Esophagus squamous epithelium (tissue), 5 donors: Measurements from ENCODE around the gene FYCO1. TPM values are rescaled to one million over a fixed set of nuclear protein-coding genes. Genes with fewer than 3 reads are reported as not detected.

Experiments used
- DNase-seq: peaks from one replicate; lab custom pipeline; 2025; lab: John Stamatoyannopoulos, UW
- H3K27ac ChIP-seq, 4 donors: fragments of 200-600 bp; sonication (generic); one replicate each; pipeline ENCODE4 v1.5.1; 2016 to 2019; ENCODE audit warnings: mild to moderate bottlenecking in 1 of 4
- H3K27me3 ChIP-seq, 4 donors: fragments of 200-600 bp; sonication (generic); 1 replicate in 3 of 4; 2 replicates in 1 of 4; pipeline versions ENCODE4 v1.5.1 to v1.6.0; 2017 to 2021; ENCODE audit warnings: antibody characterized with exemption in 1 of 4
- H3K36me3 ChIP-seq, 3 donors: fragments of 200-600 bp; sonication (generic); one replicate each; pipeline ENCODE4 v1.5.1; 2016 to 2019
- H3K4me1 ChIP-seq, 3 donors: fragments of 200-600 bp; sonication (generic); one replicate each; pipeline ENCODE4 v1.5.1; 2017 to 2019
- H3K4me3 ChIP-seq, 4 donors: fragments of 200-600 bp; sonication (generic); 1 replicate in 3 of 4; 2 replicates in 1 of 4; pipeline ENCODE4 v1.5.1; 2016 to 2019; ENCODE audit warnings: mild to moderate bottlenecking in 2 of 4, moderate library complexity in 1 of 4
- H3K9me3 ChIP-seq, 3 donors: fragments of 200-600 bp; sonication (generic); one replicate each; pipeline ENCODE4 v1.5.1; 2016 to 2019
- POLR2A ChIP-seq, 4 donors: fragments of 450-650 bp; IDR thresholded peaks; one replicate each; pipeline ENCODE4 v1.6.1; 2017; ENCODE audit warnings: antibody characterized with exemption in 4 of 4, mild to moderate bottlenecking in 4 of 4, moderate library complexity in 3 of 4
- WGBS, 2 donors: methylation state at CpG; one replicate each; pipeline ENCODE4 v1.1.5; 2018; 5-methylcytosine and 5-hydroxymethylcytosine counted together
- intact Hi-C: fragments of 100-400 bp; cut with DNase I; formaldehyde crosslinking; loops from one replicate; pipeline ENCODE4 v1.15.0; 2022
- total RNA-seq, 4 donors: library from RNA; depleted of rRNA; stranded (reverse); fragments of >200 nt; gene quantifications; one replicate each; pipeline ENCODE4 v1.1.0, GENCODE V29; 2016
- TF ChIP-seq, protein P1 (sequence below), 6 experiments: fragments of 450-650 bp in 4 of 6; fragments of 200-600 bp in 2 of 6; sonication (generic) in 2 of 6; IDR thresholded peaks; one replicate each; pipeline ENCODE4 v1.5.1; 2016 to 2019; ENCODE audit warnings: antibody characterized with exemption in 6 of 6, mild to moderate bottlenecking in 4 of 6, moderate library complexity in 4 of 6
- donor health status: DM: yes; HTN: yes; CAD: no.

The FYCO1 gene
- total RNA-seq, 4 donors from 2014 or later = 17.8 to 33.3 (median 25.0) TPM

DNA sequence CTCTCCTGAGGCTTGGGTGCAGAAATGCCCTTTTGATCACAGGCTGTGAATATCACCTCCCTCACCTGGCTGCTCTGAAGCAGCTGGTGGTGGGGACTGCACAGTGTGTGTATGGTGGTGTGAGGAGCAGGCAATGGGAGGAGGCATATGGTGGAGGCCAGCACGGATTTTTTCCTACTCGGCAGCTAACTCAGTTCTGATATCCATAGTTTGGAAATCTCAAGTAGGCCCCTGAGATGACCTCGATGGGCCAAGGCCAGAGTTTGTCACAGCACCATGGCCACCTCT lies 73.6 kb downstream of the FYCO1 start:
- intact Hi-C loops = loop anchor here (5.0 kb wide), 1 partner anchor 165 kb away; no protein-coding TSS in a partner anchor
- H3K27ac ChIP-seq = no peak overlapping the region
- no peak for DNase-seq
- H3K9me3 ChIP-seq = no peaks in the 10 kb centered on the region
- H3K27me3 ChIP-seq = no peaks in the 10 kb centered on the region
- H3K4me1 ChIP-seq = peaks cover 0 to 9% (median 0%) of the 10 kb centered on the region in 3 donors
- TF ChIP-seq POLR2A (IDR thresholded peaks at IDR 0.05) = no peak
- H3K36me3 ChIP-seq = peaks cover 16 to 98% (median 24%) of the 10 kb centered on the region in 3 donors
- WGBS, 2 donors = 100% methylated on average over 2 of the region's 3 CpGs; no CpG with 5 or more reads in 1 of the 2 donors
- H3K4me3 ChIP-seq = no peak overlapping the region

DNA sequence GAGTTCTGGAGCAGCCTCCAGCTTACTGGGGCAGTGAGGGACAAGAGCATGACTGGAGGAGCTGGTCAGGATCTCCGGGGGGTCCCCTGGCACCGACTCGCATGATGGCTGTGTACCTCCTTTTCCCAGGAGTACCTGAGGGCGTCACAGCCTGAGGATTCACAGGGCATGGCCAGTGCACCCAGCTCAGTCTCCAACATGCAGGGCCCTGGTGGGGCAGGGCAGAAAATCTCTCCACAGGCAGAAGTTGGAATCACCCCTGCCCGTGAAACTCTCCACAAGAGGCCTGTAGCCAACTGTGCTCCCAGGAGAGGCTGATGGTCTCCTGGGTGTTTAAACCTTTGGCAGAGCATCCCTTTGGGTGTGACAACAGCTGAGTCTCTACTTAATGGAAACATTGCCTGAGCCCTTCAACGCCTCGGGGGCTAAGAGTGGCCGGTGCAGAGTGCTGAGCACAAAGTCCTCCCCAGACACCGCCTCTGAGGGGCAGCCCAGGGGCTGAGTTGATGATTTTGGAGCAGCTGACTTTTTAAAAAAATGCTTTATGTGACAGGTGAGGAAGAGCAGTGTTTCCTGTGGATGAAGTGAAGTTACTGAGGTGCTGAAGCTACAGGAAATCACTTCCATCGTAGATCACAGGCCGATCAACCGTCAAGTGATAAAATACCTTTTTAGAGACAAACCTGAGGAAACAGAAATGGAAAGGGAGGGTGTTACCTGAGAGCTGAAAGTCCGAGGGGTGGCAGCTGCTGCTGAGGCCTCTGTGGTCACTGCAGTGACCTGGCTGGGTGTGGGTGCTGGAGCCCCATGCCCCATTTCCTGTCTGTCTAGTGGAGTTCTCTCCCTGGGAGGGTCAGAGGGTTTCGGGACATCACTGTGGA lies 74.2 kb downstream of the FYCO1 start:
- Histone ChIP-seq H3K36me3 (peaks cover 16 to 92% (median 24%) of the 10 kb centered on the region in 3 donors), H3K4me1 (peaks cover 0 to 15% (median 0%) of the 10 kb centered on the region in 3 donors), H3K27ac (no peak overlapping the region), H3K9me3 (no peaks in the 10 kb centered on the region), H3K4me3 (no peak overlapping the region), H3K27me3 (no peaks in the 10 kb centered on the region)
- no peak for DNase-seq
- no peak for TF ChIP-seq POLR2A (IDR thresholded peaks at IDR 0.05)
- TF ChIP-seq, protein P1, sequence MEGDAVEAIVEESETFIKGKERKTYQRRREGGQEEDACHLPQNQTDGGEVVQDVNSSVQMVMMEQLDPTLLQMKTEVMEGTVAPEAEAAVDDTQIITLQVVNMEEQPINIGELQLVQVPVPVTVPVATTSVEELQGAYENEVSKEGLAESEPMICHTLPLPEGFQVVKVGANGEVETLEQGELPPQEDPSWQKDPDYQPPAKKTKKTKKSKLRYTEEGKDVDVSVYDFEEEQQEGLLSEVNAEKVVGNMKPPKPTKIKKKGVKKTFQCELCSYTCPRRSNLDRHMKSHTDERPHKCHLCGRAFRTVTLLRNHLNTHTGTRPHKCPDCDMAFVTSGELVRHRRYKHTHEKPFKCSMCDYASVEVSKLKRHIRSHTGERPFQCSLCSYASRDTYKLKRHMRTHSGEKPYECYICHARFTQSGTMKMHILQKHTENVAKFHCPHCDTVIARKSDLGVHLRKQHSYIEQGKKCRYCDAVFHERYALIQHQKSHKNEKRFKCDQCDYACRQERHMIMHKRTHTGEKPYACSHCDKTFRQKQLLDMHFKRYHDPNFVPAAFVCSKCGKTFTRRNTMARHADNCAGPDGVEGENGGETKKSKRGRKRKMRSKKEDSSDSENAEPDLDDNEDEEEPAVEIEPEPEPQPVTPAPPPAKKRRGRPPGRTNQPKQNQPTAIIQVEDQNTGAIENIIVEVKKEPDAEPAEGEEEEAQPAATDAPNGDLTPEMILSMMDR (IDR thresholded peaks at IDR 0.05) = no peak
- 79 to 92% methylated on average over 10 to 12 of the region's 14 CpGs for WGBS, 2 donors
- intact Hi-C loops = loop anchor here (5.0 kb wide), 1 partner anchor 164 kb away; no protein-coding TSS in a partner anchor

DNA sequence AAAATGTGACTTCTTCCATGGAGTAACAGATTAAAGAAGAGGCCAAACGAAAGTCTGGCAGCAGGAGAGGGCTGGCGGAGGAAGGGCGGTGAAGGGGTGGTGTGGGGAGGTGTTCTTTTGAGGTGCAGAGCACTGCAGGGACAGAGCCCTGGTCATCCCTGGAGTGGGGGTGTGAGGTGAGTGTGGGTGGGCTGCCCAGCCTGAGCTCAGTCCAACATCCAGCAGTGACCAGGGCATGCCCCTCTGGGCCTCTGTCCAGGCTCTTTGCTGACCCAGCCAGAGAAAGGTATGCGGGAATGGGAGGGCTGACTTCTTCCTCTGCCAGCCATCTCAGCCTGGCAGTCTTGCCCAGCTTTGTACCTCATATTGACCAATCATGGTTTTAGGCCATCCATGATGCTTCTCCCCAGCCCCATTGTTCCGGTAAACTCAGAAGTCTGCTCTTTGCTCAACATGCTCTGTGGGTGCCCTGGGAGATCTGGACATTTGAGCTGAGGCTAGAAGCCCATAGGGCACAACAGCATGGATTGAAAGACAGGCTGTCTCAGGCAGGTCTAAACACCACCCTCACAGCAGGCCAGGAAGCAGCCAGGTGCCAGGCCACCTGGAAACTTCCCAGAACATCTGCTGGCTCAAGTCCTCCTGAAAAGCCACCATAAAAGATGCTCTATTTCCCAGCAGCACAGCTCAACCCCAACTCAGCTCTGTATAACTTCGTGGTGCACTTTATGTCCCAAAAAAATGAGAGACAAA lies 78.3 kb downstream of the FYCO1 start:
- Histone ChIP-seq H3K27ac (no peak overlapping the region), H3K36me3 (peaks cover 5 to 53% (median 6%) of the 10 kb centered on the region in 3 donors), H3K4me1 (peaks cover 0 to 29% (median 12%) of the 10 kb centered on the region in 3 donors), H3K27me3 (no peaks in the 10 kb centered on the region), H3K9me3 (no peaks in the 10 kb centered on the region), H3K4me3 (no peak overlapping the region)
- intact Hi-C loops = no loop called here
- no peak for DNase-seq
- WGBS, 2 donors = 63 to 73% methylated on average over 4 to 6 of the region's 6 CpGs
- TF ChIP-seq POLR2A (IDR thresholded peaks at IDR 0.05) = no peak
- TF ChIP-seq, protein P1 (IDR thresholded peaks at IDR 0.05) = no peak

DNA sequence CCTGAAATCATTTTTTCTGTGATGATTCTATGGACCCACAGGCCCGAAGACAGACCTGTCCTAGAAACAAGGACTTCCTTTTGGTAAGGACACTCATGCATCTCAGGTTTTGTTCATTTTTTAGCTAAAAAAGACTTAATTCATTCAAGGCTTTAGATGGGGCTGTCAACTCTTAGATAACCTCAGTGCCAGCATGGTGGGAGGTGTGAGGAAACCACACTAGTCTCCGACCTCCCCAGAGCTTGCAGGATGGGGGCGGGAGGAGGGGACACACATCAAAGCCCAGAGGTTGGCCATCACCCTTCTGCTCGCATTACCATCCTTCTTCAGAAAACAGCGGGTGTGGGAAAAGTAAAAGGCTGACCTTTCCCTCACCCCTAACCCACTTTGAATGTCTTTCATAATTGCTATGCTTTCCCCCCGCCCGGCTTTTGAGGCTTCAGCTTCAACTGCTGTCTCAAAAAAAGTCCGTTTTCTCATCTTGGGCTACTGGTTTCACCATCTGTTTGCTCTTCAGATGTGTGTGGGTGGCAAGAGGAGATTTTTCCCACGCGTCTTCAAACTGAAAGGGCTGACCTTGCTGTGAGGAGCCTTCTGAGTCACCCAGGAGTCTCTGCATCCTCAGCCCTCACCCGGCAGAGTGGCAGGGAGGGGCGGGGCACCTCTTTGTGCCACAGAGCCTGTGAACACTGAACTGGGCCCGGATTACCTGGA lies 79.9 kb downstream of the FYCO1 start:
- Histone ChIP-seq H3K36me3 (peaks cover 0 to 36% (median 0%) of the 10 kb centered on the region in 3 donors), H3K27me3 (no peaks in the 10 kb centered on the region), H3K27ac (peak overlapping the region in 2 of 4 donors; percentile 4 to 31), H3K4me3 (peak overlapping the region in 1 of 4 donors; percentile 38), H3K4me1 (peaks cover 0 to 29% (median 12%) of the 10 kb centered on the region in 3 donors), H3K9me3 (no peaks in the 10 kb centered on the region)
- TF ChIP-seq POLR2A (IDR thresholded peaks at IDR 0.05) = no peak
- TF ChIP-seq, protein P1 (IDR thresholded peaks at IDR 0.05) = no peak
- intact Hi-C loops = no loop called here
- DNase-seq = no peak
- WGBS, 2 donors = 17 to 34% methylated on average over 8 of the region's 13 CpGs

DNA sequence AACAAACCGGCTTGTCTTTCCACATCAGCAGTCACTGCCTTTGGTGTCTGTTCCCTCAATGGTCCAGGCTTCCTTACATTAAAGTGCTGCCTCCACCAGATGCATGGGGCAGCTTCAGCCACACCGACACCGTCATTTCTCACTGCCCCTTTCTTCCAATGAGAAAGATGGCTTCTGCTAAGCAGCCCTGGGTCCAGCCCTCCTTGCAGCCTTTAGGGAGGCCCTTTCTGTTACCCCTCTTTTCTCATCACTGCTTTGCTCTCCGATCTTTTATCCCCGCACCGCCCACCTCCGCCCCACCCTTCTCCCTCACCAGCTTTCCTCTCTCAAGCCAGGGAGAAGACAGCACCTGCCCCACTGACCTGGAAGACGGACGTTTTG lies 80.6 kb downstream of the FYCO1 start:
- 74 to 80% methylated on average over 7 to 8 of the region's 9 CpGs for WGBS, 2 donors
- Histone ChIP-seq H3K9me3 (no peaks in the 10 kb centered on the region), H3K4me1 (peaks cover 0 to 29% (median 12%) of the 10 kb centered on the region in 3 donors), H3K36me3 (peaks cover 0 to 30% (median 0%) of the 10 kb centered on the region in 3 donors), H3K27me3 (no peaks in the 10 kb centered on the region), H3K4me3 (no peak overlapping the region), H3K27ac (no peak overlapping the region)
- no peak for TF ChIP-seq POLR2A (IDR thresholded peaks at IDR 0.05)
- TF ChIP-seq, protein P1 (IDR thresholded peaks at IDR 0.05) = no peak
- intact Hi-C loops = no loop called here
- DNase-seq = no peak
